Stimulated activated naive CD4-positive, alpha-beta T cell treated with Interleukin-2 at 50 U/mL for 16 hours (primary cell): ENCODE data around the gene MAN2A2.

Source experiments
- DNase-seq: peaks from one replicate; lab custom pipeline; 2025; lab: John Stamatoyannopoulos, UW

MAN2A2 gene

DNA sequence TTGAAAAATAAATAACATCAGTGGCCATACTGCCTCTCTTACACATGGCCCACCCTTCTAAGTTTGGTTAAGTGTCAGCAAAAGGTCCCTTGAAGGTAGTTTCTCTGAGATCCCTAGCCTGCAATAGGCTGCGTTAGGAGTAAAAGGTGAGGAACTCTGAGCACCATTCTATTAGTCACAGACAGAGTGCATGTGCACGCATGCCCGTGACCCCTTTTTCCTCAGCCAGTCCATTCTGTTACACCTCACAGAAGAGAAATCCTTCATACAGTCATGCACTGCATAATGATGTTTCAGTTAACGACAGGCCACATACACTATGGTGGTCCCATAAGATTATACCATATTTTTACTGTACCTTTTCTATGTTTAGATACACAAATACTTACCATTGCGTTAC lies 64.1 kb downstream of the MAN2A2 start:
- no peak for DNase-seq

- DNase-seq = no peak
Observed at GRCh38 chr15:90968434-90968833, 65.3 kb downstream of the MAN2A2 start.

- no peak for DNase-seq
Observed at GRCh38 chr15:90970274-90970673, 67.2 kb downstream of the MAN2A2 start.

- no peak for DNase-seq
Observed at GRCh38 chr15:90972133-90972532, 69.0 kb downstream of the MAN2A2 start.
